Measurements from ENCODE around the gene WFDC11.

Gene WFDC11

DNA sequence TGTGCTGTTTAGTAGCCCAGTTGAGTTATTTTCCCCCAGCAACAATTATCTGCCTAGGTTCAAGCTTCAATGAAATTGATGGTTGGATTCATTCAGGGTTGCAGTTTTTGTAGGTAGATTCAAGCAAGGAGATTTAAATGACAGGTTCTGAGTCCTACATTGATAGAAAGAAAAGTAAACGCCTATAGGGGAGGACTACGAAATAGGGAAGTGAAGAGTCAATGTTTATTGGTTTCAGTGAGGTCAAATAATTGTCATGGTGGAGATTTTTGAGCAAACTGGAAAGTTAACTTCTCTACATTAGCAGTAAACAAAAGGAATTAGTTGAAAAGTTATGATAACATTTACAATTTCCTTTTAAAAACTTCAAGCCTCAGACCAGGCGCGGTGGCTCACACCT is 31.1 kb upstream of the WFDC11 start:
- TF ChIP-seq YY1 (IDR thresholded peaks at IDR 0.05; ENCODE audit: low read depth) (no peak), TEAD4 (IDR thresholded peaks at IDR 0.05) (no peak), EGR1 (IDR thresholded peaks at IDR 0.05) (no peak), TCF12 (IDR thresholded peaks at IDR 0.05; ENCODE audit: low read depth) (no peak), TAF1 (IDR thresholded peaks at IDR 0.05; ENCODE audit: low read depth) (no peak), EP300 (IDR thresholded peaks at IDR 0.05; ENCODE audit: borderline replicate concordance) (no peak), NFIC (IDR thresholded peaks at IDR 0.05) (no peak), ZBTB7A (IDR thresholded peaks at IDR 0.05; ENCODE audit: low read depth) (no peak), FOXM1 (IDR thresholded peaks at IDR 0.05; ENCODE audit: borderline replicate concordance, low read depth) (no peak), CEBPB (IDR thresholded peaks at IDR 0.05) (no peak), CREB1 (IDR thresholded peaks at IDR 0.05; ENCODE audit: low read depth) (no peak), RAD21 (IDR thresholded peaks at IDR 0.05; ENCODE audit: low read depth) (no peak)
- TF ChIP-seq, protein P1, sequence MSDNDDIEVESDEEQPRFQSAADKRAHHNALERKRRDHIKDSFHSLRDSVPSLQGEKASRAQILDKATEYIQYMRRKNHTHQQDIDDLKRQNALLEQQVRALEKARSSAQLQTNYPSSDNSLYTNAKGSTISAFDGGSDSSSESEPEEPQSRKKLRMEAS (IDR thresholded peaks at IDR 0.05): no peak
- TF ChIP-seq, protein P2, sequence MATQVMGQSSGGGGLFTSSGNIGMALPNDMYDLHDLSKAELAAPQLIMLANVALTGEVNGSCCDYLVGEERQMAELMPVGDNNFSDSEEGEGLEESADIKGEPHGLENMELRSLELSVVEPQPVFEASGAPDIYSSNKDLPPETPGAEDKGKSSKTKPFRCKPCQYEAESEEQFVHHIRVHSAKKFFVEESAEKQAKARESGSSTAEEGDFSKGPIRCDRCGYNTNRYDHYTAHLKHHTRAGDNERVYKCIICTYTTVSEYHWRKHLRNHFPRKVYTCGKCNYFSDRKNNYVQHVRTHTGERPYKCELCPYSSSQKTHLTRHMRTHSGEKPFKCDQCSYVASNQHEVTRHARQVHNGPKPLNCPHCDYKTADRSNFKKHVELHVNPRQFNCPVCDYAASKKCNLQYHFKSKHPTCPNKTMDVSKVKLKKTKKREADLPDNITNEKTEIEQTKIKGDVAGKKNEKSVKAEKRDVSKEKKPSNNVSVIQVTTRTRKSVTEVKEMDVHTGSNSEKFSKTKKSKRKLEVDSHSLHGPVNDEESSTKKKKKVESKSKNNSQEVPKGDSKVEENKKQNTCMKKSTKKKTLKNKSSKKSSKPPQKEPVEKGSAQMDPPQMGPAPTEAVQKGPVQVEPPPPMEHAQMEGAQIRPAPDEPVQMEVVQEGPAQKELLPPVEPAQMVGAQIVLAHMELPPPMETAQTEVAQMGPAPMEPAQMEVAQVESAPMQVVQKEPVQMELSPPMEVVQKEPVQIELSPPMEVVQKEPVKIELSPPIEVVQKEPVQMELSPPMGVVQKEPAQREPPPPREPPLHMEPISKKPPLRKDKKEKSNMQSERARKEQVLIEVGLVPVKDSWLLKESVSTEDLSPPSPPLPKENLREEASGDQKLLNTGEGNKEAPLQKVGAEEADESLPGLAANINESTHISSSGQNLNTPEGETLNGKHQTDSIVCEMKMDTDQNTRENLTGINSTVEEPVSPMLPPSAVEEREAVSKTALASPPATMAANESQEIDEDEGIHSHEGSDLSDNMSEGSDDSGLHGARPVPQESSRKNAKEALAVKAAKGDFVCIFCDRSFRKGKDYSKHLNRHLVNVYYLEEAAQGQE (IDR thresholded peaks at IDR 0.05; ENCODE audit: low read depth): no peak
- TF ChIP-seq, protein P3, sequence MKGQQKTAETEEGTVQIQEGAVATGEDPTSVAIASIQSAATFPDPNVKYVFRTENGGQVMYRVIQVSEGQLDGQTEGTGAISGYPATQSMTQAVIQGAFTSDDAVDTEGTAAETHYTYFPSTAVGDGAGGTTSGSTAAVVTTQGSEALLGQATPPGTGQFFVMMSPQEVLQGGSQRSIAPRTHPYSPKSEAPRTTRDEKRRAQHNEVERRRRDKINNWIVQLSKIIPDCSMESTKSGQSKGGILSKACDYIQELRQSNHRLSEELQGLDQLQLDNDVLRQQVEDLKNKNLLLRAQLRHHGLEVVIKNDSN (IDR thresholded peaks at IDR 0.05): no peak

DNA sequence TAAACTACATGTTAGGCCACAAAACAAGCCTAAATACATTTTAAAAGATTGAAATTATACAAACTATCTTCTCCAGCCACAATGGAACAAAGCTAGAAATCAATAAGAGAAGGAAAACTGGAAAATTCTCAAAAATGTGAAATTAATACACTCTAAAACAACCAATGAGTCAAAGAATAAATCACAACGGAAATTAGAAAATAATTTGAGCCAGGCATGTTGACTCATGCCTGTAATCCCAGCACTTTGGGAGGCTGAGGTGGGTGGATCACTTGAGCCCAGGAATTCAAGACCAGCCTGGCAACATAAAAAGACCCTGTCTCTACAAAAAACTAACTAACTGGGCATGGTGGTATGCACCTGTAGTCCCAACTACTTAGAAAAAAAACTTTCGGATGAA is 25.5 kb upstream of the WFDC11 start:
- TF ChIP-seq CREB1 (IDR thresholded peaks at IDR 0.05; ENCODE audit: low read depth): no peak
- TF ChIP-seq ZBTB7A (IDR thresholded peaks at IDR 0.05; ENCODE audit: low read depth): no peak

DNA sequence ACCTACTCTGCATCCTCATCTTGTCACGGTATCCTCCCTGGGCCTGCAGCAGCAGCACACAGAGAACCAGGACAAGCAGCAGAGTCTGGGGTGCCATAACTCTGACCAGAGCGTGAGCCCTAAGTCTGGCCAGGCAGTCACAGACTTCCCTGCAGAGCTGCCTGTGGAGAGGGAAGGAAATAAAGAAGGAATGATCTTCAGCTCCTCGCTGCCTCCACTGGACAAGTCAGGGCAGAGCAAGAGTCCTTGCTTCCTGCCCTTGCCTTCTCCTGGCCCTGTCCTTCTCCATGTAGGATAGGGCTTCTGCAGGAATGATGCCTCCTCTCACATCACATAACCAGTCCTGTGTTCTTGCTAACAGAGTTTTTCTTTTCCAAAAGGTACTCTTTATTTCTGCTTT is 15.9 kb upstream of the WFDC11 start:
- no peak for TF ChIP-seq EP300 (IDR thresholded peaks at IDR 0.05; ENCODE audit: borderline replicate concordance)
- no peak for TF ChIP-seq YY1 (IDR thresholded peaks at IDR 0.05; ENCODE audit: low read depth)
- peak; percentile 35; the same call in 1 of the 2 replicates for TF ChIP-seq RAD21 (IDR thresholded peaks at IDR 0.05; ENCODE audit: low read depth)

DNA sequence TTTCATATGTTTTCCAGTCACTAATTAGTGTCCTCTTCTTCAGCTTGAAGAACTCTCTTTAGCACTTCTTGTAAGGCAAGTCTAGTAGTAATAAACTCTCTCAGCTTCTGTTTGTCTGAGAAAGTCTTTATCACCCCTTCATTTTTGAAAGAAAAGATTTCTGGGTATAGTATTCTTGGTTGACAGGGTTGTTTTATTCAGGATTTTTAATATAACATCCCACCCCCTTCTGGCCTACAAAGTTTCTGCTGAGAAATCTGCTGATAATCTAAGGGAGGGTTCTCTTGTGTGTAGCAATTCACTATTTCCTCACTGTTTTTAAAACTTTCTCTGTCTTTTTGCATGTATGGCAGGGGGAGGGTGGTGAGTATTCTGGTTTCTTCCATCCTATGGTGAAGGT is 9.6 kb upstream of the WFDC11 start:
- no peak for TF ChIP-seq CREB1 (IDR thresholded peaks at IDR 0.05; ENCODE audit: low read depth)
- TF ChIP-seq, protein P3 (IDR thresholded peaks at IDR 0.05): no peak
- TF ChIP-seq TEAD4 (IDR thresholded peaks at IDR 0.05): no peak
- no peak for TF ChIP-seq NFIC (IDR thresholded peaks at IDR 0.05)
- TF ChIP-seq ZBTB7A (IDR thresholded peaks at IDR 0.05; ENCODE audit: low read depth): no peak
- TF ChIP-seq EP300 (IDR thresholded peaks at IDR 0.05; ENCODE audit: borderline replicate concordance): no peak
- TF ChIP-seq CEBPB (IDR thresholded peaks at IDR 0.05): no peak
- TF ChIP-seq, protein P2 (IDR thresholded peaks at IDR 0.05; ENCODE audit: low read depth): no peak
- TF ChIP-seq YY1 (IDR thresholded peaks at IDR 0.05; ENCODE audit: low read depth): no peak

DNA sequence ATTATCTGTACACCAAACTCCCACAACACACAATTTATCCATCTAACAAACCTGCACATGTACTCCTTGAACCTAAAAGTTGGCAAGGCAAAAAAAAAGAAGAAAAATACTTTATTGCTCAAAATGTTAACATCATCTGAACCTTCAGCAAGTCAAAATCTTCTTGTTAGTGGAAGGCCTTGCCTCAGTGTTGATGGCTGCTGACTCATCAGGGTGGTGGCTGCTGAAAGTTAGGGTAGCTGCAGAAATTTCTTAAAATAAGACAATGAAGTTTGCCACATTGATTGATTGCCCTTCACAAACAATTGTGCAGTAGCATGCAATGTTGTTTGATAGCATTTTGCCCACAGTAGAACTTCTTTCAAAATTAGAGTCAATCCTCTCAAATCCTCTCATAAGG is 2.7 kb upstream of the WFDC11 start:
- TF ChIP-seq RAD21 (IDR thresholded peaks at IDR 0.05; ENCODE audit: low read depth) (no peak), ZBTB7A (IDR thresholded peaks at IDR 0.05; ENCODE audit: low read depth) (no peak), EGR1 (IDR thresholded peaks at IDR 0.05) (no peak)

DNA sequence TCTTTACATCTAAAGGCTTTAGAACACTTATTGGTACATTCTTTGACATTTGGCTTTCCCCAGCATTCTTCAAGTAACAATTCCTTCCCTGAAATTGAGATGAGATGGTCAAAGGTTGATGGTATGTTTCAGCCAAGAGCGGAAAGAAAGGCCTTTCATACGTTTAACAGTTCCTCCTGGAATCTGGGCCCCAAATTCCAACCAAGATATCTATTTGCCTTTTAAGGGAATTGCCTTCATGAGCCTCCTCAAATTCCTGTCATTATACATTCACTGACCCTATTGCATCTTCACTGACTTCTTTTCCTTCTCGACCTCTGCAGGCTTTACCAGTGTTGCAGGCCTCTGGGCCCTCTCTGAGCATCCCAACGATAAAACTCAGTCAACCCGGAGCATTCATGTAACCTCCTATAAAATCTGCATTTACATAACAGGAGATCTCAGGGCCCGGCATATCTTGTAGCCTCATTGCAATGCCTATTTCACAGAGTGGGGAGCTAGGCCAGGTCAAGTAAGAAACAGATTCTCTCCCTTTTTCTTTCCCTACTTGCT is 20.7 kb downstream of the WFDC11 start:
- TF ChIP-seq TEAD4 (IDR thresholded peaks at IDR 0.05): no peak
- no peak for TF ChIP-seq EP300 (IDR thresholded peaks at IDR 0.05; ENCODE audit: borderline replicate concordance)
- TF ChIP-seq ZBTB7A (IDR thresholded peaks at IDR 0.05; ENCODE audit: low read depth): no peak

DNA sequence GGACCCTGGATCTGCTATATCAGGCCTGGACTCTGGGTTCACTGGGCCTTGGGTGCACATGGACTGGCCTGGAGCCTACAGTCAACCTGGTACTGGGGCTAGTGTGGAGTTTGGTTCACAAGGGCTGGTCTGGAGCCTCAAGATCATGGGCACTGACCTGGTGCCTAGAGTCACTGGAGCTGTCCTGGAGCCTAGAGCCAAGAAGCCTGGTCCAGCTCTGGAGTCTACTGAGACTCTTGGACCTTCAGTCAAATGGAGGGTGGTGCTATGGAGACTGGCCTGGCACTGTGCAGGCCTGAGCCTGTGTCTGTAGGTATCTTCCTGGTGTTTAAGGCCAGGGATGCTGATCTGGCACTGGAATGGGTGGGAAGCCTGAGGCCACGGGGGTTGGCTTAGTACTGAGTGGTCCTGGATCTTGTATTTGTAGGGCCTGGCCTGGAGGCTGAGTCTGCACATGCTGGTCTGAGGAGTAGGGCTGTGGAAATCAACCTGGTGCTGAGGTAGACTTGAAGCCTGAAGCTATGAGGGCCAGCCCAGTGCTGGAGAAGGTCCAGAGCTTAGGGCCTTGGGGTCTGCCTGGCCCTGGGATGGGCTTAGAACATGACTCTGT is 22.5 kb downstream of the WFDC11 start:
- TF ChIP-seq TAF1 (IDR thresholded peaks at IDR 0.05; ENCODE audit: low read depth) (no peak), EP300 (IDR thresholded peaks at IDR 0.05; ENCODE audit: borderline replicate concordance) (no peak), CREB1 (IDR thresholded peaks at IDR 0.05; ENCODE audit: low read depth) (no peak), CEBPB (IDR thresholded peaks at IDR 0.05) (no peak), RAD21 (IDR thresholded peaks at IDR 0.05; ENCODE audit: low read depth) (no peak), FOXM1 (IDR thresholded peaks at IDR 0.05; ENCODE audit: borderline replicate concordance, low read depth) (no peak), NFIC (IDR thresholded peaks at IDR 0.05) (no peak), YY1 (IDR thresholded peaks at IDR 0.05; ENCODE audit: low read depth) (no peak), EGR1 (IDR thresholded peaks at IDR 0.05) (no peak), ZBTB7A (IDR thresholded peaks at IDR 0.05; ENCODE audit: low read depth) (no peak), TCF12 (IDR thresholded peaks at IDR 0.05; ENCODE audit: low read depth) (no peak), TEAD4 (IDR thresholded peaks at IDR 0.05) (no peak)
- TF ChIP-seq, protein P2 (IDR thresholded peaks at IDR 0.05; ENCODE audit: low read depth): no peak
- TF ChIP-seq, protein P3 (IDR thresholded peaks at IDR 0.05): no peak
- TF ChIP-seq, protein P1 (IDR thresholded peaks at IDR 0.05): no peak

All from Ishikawa (cell line).